ENCODE results near the gene ABHD17C.

DNA sequence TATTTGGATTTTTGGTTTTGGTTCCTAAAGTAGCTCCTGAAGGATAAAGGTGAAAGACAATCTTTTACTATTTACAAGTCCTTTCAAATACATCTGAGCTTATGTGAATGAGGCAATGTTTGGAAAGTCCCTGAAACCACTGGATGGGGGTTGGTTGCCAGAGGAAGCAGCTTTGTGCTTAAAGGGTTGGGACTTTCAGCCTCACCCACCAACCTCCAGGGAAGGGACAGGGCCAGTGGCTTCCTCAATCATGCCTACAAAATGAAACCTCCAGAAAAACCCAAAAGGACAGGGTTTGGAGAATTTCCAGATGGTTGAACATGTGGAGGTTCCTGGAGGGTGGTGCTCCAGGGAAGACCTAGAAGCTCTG lies 20.9 kb upstream of the ABHD17C start:
- TF ChIP-seq POLR2AphosphoS5 (IDR thresholded peaks at IDR 0.05; ENCODE audit: low read depth, low read length) = no peak
- no peak for TF ChIP-seq TAF1 (IDR thresholded peaks at IDR 0.05; ENCODE audit: borderline replicate concordance, insufficient read depth, low read length)
- no peak for TF ChIP-seq FOXP2 (optimal IDR thresholded peaks at IDR 0.05; ENCODE audit: borderline replicate concordance, extremely low read depth, extremely low read length, insufficient read depth)
- no peak for TF ChIP-seq SIN3A (IDR thresholded peaks at IDR 0.05; ENCODE audit: borderline replicate concordance, insufficient read depth, low read length)
